ENCODE measurements around the gene SORCS3.

SORCS3 gene

GRCh38 chr10:105258036-105258673, 617.1 kb downstream of the SORCS3 start:
- Histone ChIP-seq H3K27me3 (ENCODE audit: control insufficient read depth, insufficient read depth, low read length) (no peaks in the 10 kb centered on the region), H3K36me3 (ENCODE audit: control insufficient read depth, insufficient read depth, low read length) (no peaks in the 10 kb centered on the region), H3K27ac (ENCODE audit: low read depth, low read length) (no peak overlapping the region), H3K4me1 (ENCODE audit: control insufficient read depth, insufficient read depth, low read length) (no peaks in the 10 kb centered on the region; the same call in 1 of the 2 replicates), H3K4me3 (ENCODE audit: low read depth, low read length) (no peak overlapping the region), H3K9me3 (ENCODE audit: control insufficient read depth, insufficient read depth, low read depth, low read length) (no peaks in the 10 kb centered on the region), H3K9ac (ENCODE audit: low read length) (no peak overlapping the region)

GRCh38 chr10:105258674-105259065, 617.6 kb downstream of the SORCS3 start:
- Histone ChIP-seq H3K4me3 (ENCODE audit: low read depth, low read length) (no peak overlapping the region), H3K27me3 (ENCODE audit: control insufficient read depth, insufficient read depth, low read length) (no peaks in the 10 kb centered on the region), H3K36me3 (ENCODE audit: control insufficient read depth, insufficient read depth, low read length) (no peaks in the 10 kb centered on the region), H3K27ac (ENCODE audit: low read depth, low read length) (no peak overlapping the region), H3K9ac (ENCODE audit: low read length) (no peak overlapping the region), H3K9me3 (ENCODE audit: control insufficient read depth, insufficient read depth, low read depth, low read length) (no peaks in the 10 kb centered on the region), H3K4me1 (ENCODE audit: control insufficient read depth, insufficient read depth, low read length) (peaks cover 5% of the 10 kb centered on the region)

- no peak overlapping the region for H3K4me3 ChIP-seq (ENCODE audit: low read depth, low read length)
- no peak overlapping the region for H3K27ac ChIP-seq (ENCODE audit: low read depth, low read length)
- peaks cover 5% of the 10 kb centered on the region for H3K4me1 ChIP-seq (ENCODE audit: control insufficient read depth, insufficient read depth, low read length)
- H3K9ac ChIP-seq (ENCODE audit: low read length): no peak overlapping the region
- no peaks in the 10 kb centered on the region for H3K9me3 ChIP-seq (ENCODE audit: control insufficient read depth, insufficient read depth, low read depth, low read length)
- no peaks in the 10 kb centered on the region for H3K36me3 ChIP-seq (ENCODE audit: control insufficient read depth, insufficient read depth, low read length)
- no peaks in the 10 kb centered on the region for H3K27me3 ChIP-seq (ENCODE audit: control insufficient read depth, insufficient read depth, low read length)
Observed at GRCh38 chr10:105259201-105259600, 618.1 kb downstream of the SORCS3 start.

DNA sequence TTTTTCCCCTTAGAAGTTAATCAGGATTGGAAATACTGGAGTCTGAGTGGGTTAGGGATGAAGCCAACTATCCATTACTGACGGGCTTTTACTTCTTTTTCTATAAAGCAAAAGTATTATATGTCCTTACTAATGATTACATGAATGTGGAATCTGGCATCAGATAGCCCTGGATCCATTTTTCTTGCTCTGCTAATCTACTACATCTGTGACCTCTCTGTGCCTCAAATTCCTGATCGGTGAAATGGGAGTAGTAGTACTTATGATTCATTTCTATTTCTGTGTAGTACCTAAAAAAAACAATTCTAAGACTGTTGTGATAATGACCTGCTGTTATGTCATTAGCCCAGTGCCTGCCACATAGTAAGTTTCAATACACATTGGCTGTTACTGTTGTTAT, 621.6 kb downstream of the SORCS3 start:
- Histone ChIP-seq H3K36me3 (ENCODE audit: control insufficient read depth, insufficient read depth, low read length) (no peaks in the 10 kb centered on the region), H3K4me1 (ENCODE audit: control insufficient read depth, insufficient read depth, low read length) (peaks cover 5% of the 10 kb centered on the region), H3K9ac (ENCODE audit: low read length) (no peak overlapping the region), H3K27ac (ENCODE audit: low read depth, low read length) (no peak overlapping the region), H3K9me3 (ENCODE audit: control insufficient read depth, insufficient read depth, low read depth, low read length) (no peaks in the 10 kb centered on the region), H3K27me3 (ENCODE audit: control insufficient read depth, insufficient read depth, low read length) (no peaks in the 10 kb centered on the region), H3K4me3 (ENCODE audit: low read depth, low read length) (no peak overlapping the region)

DNA sequence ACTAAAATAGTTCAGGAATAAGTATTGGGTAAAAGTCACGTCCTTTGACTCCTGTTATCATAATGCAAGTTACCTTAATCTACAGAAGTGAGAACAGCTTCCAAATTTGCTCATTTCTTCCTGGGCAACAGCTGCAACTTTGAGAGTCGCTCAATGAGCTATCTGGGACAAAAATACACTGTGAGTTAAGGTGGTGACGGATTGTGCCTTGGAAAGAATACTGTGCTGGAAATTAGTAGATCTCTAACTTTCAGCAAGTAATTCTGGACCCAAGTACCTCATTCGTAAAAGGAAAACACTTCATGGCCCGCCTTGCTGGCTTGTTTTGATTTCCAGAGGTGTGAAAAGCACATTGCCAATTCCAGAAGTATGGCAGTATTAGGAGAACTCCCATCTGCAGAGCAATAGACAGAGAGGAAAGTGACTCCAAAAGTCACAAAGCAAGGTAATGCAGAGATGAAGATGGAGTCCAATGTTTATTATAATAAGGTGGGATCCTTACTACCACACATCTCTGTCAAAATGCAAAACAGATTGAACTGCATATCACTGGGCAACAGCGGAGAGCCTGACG, 626.0 kb downstream of the SORCS3 start:
- Histone ChIP-seq H3K9me3 (ENCODE audit: control insufficient read depth, insufficient read depth, low read depth, low read length) (no peaks in the 10 kb centered on the region), H3K36me3 (ENCODE audit: control insufficient read depth, insufficient read depth, low read length) (no peaks in the 10 kb centered on the region), H3K27ac (ENCODE audit: low read depth, low read length) (no peak overlapping the region)

DNA sequence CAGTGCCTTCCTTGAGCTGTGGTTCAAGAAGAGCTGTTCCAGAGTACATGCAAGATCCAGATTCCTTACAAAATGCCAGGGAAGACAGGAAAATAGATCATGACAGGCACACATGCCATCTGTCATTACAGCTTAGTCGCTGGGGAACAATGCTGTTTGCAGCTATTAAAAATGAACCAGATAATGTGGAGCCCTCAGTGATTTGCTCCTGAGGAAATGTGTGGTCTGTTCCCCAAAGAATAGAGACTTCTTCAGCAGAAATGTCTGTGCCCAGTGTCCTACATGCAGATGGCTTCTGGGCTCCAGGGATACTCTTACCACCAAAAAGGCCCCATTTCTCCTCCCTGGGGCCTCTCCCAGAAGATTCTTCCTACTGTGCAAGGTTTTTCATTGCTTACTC, 627.9 kb downstream of the SORCS3 start:
- no peak overlapping the region for H3K9ac ChIP-seq (ENCODE audit: low read length)
- H3K4me3 ChIP-seq (ENCODE audit: low read depth, low read length): no peak overlapping the region
- H3K27me3 ChIP-seq (ENCODE audit: control insufficient read depth, insufficient read depth, low read length): no peaks in the 10 kb centered on the region
- no peak overlapping the region for H3K27ac ChIP-seq (ENCODE audit: low read depth, low read length)
- H3K9me3 ChIP-seq (ENCODE audit: control insufficient read depth, insufficient read depth, low read depth, low read length): no peaks in the 10 kb centered on the region
- H3K36me3 ChIP-seq (ENCODE audit: control insufficient read depth, insufficient read depth, low read length): no peaks in the 10 kb centered on the region
- no peaks in the 10 kb centered on the region for H3K4me1 ChIP-seq (ENCODE audit: control insufficient read depth, insufficient read depth, low read length)

More for the DNA sequence above, 626.0 kb downstream of the SORCS3 start:
- Histone ChIP-seq H3K9ac (ENCODE audit: low read length) (no peak overlapping the region), H3K4me3 (ENCODE audit: low read depth, low read length) (no peak overlapping the region), H3K4me1 (ENCODE audit: control insufficient read depth, insufficient read depth, low read length) (peaks cover 5% of the 10 kb centered on the region), H3K27me3 (ENCODE audit: control insufficient read depth, insufficient read depth, low read length) (no peaks in the 10 kb centered on the region)

- H3K27me3 ChIP-seq (ENCODE audit: control insufficient read depth, insufficient read depth, low read length): no peaks in the 10 kb centered on the region
- H3K27ac ChIP-seq (ENCODE audit: low read depth, low read length): no peak overlapping the region
- no peaks in the 10 kb centered on the region for H3K36me3 ChIP-seq (ENCODE audit: control insufficient read depth, insufficient read depth, low read length)
- H3K9me3 ChIP-seq (ENCODE audit: control insufficient read depth, insufficient read depth, low read depth, low read length): no peaks in the 10 kb centered on the region
- H3K4me3 ChIP-seq (ENCODE audit: low read depth, low read length): no peak overlapping the region
- no peaks in the 10 kb centered on the region for H3K4me1 ChIP-seq (ENCODE audit: control insufficient read depth, insufficient read depth, low read length)
- H3K9ac ChIP-seq (ENCODE audit: low read length): no peak overlapping the region
Observed at GRCh38 chr10:105269689-105270088, 628.6 kb downstream of the SORCS3 start.

DNA sequence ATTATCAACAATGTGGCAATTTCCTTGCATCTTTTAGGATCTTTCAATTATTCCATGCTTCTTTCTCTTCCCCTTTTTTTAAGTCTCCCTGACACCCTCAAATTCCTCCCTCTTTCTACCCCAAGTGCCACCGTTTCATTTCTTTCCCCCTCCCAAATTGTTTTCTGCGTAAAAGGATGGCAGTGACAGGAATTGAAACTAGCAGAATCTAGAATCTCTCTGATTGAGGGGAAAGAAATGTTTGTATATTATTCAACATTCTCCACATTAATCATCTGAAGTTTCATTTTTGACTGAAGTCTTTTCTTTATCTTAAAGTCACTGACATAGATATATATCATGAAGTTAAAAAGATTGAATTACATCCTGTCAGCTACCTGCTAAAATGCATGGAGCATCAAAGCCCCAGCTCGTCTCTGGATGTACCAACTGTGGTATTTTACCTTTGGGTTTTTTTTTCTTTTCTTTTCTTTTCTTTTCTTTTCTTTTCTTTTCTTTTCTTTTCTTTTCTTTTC, 633.5 kb downstream of the SORCS3 start:
- Histone ChIP-seq H3K36me3 (ENCODE audit: control insufficient read depth, insufficient read depth, low read length) (no peaks in the 10 kb centered on the region), H3K9ac (ENCODE audit: low read length) (no peak overlapping the region), H3K9me3 (ENCODE audit: control insufficient read depth, insufficient read depth, low read depth, low read length) (no peaks in the 10 kb centered on the region), H3K4me1 (ENCODE audit: control insufficient read depth, insufficient read depth, low read length) (no peaks in the 10 kb centered on the region), H3K4me3 (ENCODE audit: low read depth, low read length) (no peak overlapping the region), H3K27me3 (ENCODE audit: control insufficient read depth, insufficient read depth, low read length) (no peaks in the 10 kb centered on the region), H3K27ac (ENCODE audit: low read depth, low read length) (no peak overlapping the region)

DNA sequence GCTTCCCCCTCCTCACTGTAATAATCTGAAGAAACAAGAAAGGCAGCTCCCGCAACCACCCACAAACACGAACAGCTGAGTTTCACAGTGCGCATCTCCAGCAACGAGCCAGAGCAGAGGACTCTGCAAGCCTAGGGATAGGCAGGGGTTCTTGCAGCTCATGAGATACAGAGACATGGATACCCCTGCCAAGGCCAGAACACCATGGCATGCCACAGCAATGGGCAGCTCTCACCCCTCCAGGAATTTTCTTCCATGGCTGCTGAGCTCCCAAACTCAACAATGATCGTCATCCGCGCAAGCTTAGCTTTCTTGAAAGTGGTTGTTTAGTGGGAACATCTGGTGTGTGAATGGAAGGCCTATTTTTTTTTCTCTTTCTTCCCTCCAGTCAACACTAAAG, 637.3 kb downstream of the SORCS3 start:
- Histone ChIP-seq H3K27me3 (ENCODE audit: control insufficient read depth, insufficient read depth, low read length) (no peaks in the 10 kb centered on the region), H3K9ac (ENCODE audit: low read length) (no peak overlapping the region), H3K4me1 (ENCODE audit: control insufficient read depth, insufficient read depth, low read length) (no peaks in the 10 kb centered on the region), H3K27ac (ENCODE audit: low read depth, low read length) (no peak overlapping the region), H3K9me3 (ENCODE audit: control insufficient read depth, insufficient read depth, low read depth, low read length) (no peaks in the 10 kb centered on the region), H3K4me3 (ENCODE audit: low read depth, low read length) (no peak overlapping the region), H3K36me3 (ENCODE audit: control insufficient read depth, insufficient read depth, low read length) (no peaks in the 10 kb centered on the region)

DNA sequence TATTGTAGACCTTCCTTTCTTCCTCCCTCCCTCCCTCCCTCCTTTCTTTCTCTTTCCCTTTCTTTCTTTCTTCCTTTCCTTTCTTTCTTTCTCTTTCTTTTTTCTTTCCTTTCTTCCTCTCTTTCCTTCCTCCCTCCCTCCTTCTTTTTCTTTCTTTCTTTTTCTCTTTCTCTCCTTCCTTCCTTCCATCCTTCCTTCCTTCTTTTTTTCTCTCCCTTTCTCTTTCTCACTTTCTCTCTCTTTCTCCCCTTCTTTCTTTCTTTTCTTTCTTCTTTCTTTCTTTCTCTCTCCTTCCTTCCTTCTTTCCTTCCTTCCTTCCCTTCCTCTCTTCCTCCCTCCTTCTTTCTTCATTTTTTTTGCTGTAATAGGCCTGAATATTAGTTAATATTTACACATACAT, 638.0 kb downstream of the SORCS3 start:
- Histone ChIP-seq H3K27me3 (ENCODE audit: control insufficient read depth, insufficient read depth, low read length) (no peaks in the 10 kb centered on the region), H3K9ac (ENCODE audit: low read length) (no peak overlapping the region), H3K4me3 (ENCODE audit: low read depth, low read length) (no peak overlapping the region), H3K9me3 (ENCODE audit: control insufficient read depth, insufficient read depth, low read depth, low read length) (no peaks in the 10 kb centered on the region), H3K4me1 (ENCODE audit: control insufficient read depth, insufficient read depth, low read length) (no peaks in the 10 kb centered on the region), H3K27ac (ENCODE audit: low read depth, low read length) (no peak overlapping the region), H3K36me3 (ENCODE audit: control insufficient read depth, insufficient read depth, low read length) (no peaks in the 10 kb centered on the region)

DNA sequence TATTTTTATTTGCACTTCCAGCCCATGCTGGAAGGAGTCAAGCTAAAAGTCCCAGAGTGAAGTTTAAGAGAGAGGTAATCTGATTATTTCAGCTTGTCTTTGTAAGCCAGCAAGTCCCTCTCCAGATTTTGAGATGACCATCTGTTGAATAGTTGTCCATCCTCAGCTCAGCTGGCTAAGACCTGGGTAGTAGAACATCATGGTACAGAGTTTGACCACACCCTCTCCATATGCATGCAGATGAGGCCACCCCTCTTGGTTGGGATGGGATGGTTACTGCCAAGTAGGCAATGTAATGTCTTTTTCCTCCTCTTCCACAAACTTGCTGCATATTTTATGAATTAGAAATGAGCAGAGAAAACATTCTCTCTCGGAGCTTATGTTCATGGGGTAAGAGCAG, 639.8 kb downstream of the SORCS3 start:
- Histone ChIP-seq H3K27ac (ENCODE audit: low read depth, low read length) (no peak overlapping the region), H3K4me3 (ENCODE audit: low read depth, low read length) (no peak overlapping the region), H3K4me1 (ENCODE audit: control insufficient read depth, insufficient read depth, low read length) (no peaks in the 10 kb centered on the region), H3K27me3 (ENCODE audit: control insufficient read depth, insufficient read depth, low read length) (no peaks in the 10 kb centered on the region), H3K36me3 (ENCODE audit: control insufficient read depth, insufficient read depth, low read length) (no peaks in the 10 kb centered on the region), H3K9me3 (ENCODE audit: control insufficient read depth, insufficient read depth, low read depth, low read length) (no peaks in the 10 kb centered on the region), H3K9ac (ENCODE audit: low read length) (no peak overlapping the region)
